Gastroesophageal sphincter (tissue), 4 donors: ENCODE results near the gene CDK8. TPM values are rescaled to one million over a fixed set of nuclear protein-coding genes. Genes with fewer than 3 reads are reported as not detected.
A peak's percentile ranks its signal among the peaks of the same experiment; 100 is the strongest.

Experiments
- ATAC-seq: fragments of 150-250 bp; one replicate; pipeline ENCODE4 v1.9.1; 2016; ENCODE audit warnings: mild to moderate bottlenecking, moderate library complexity
- H3K27ac ChIP-seq, 4 donors: fragments of 200-600 bp; sonication (generic) in 3 of 4; 1 replicate in 3 of 4; 2 replicates in 1 of 4; pipeline ENCODE4 v1.5.1; 2016 to 2019
- H3K27me3 ChIP-seq: fragments of 200-600 bp; sonication (generic); one replicate; pipeline ENCODE4 v1.5.1; 2019
- H3K36me3 ChIP-seq, 2 donors: fragments of 200-600 bp; sonication (generic); one replicate each; pipeline ENCODE4 v1.5.1; 2019; ENCODE audit warnings: control low read depth in 1 of 2
- H3K4me1 ChIP-seq, 3 donors: fragments of 200-600 bp; sonication (generic); 1 replicate in 2 of 3; 2 replicates in 1 of 3; pipeline ENCODE4 v1.5.1; 2016 to 2019; ENCODE audit warnings: control low read depth in 2 of 3
- H3K4me3 ChIP-seq, 2 donors: fragments of 200-600 bp; sonication (generic); one replicate each; pipeline ENCODE4 v1.5.1; 2019; ENCODE audit warnings: mild to moderate bottlenecking in 1 of 2, moderate library complexity in 1 of 2
- H3K9me3 ChIP-seq, 3 donors: fragments of 200-600 bp; sonication (generic); one replicate each; pipeline ENCODE4 v1.5.1; 2017 to 2019; ENCODE audit warnings: control low read depth in 2 of 3
- CTCF ChIP-seq, 4 experiments: fragments of 200-600 bp in 2 of 4; fragments of 450-650 bp in 2 of 4; sonication (generic) in 1 of 4; IDR thresholded peaks; one replicate each; pipeline ENCODE4 v1.5.1; 2017 to 2019; ENCODE audit warnings: antibody characterized with exemption in 4 of 4, mild to moderate bottlenecking in 2 of 4, moderate library complexity in 2 of 4
- EP300 ChIP-seq: sonication (generic); formaldehyde crosslinking; IDR thresholded peaks from one replicate; pipeline ENCODE4 v1.6.1; 2017; ENCODE audit warnings: antibody characterized with exemption, mild to moderate bottlenecking
- POLR2A ChIP-seq, 2 donors: fragments of 450-650 bp; IDR thresholded peaks; one replicate each; pipeline ENCODE4 v1.6.1; 2017; ENCODE audit warnings: antibody characterized with exemption in 2 of 2, mild to moderate bottlenecking in 2 of 2, moderate library complexity in 1 of 2
- POLR2AphosphoS5 ChIP-seq: sonication (generic); formaldehyde crosslinking; IDR thresholded peaks from one replicate; pipeline ENCODE4 v1.6.1; 2017; ENCODE audit warnings: antibody characterized with exemption
- WGBS, 2 donors: methylation state at CpG; one replicate each; pipeline ENCODE4 v1.1.5; 2018; ENCODE audit warnings: low coverage in 1 of 2; 5-methylcytosine and 5-hydroxymethylcytosine counted together
- total RNA-seq, 4 donors: library from RNA; depleted of rRNA; stranded (reverse); fragments of >200 nt; gene quantifications; one replicate each; pipeline ENCODE4 v1.1.0, GENCODE V29; 2016

The CDK8 gene
- total RNA-seq, 4 donors from 2014 or later = 16.2 to 25.5 (median 23.3) TPM

- Histone ChIP-seq H3K36me3 (no peaks in the 10 kb centered on the region), H3K9me3 (no peaks in the 10 kb centered on the region), H3K4me1 (peaks cover 3 to 44% (median 5%) of the 10 kb centered on the region in 3 donors), H3K4me3 (no peak overlapping the region), H3K27me3 (no peaks in the 10 kb centered on the region), H3K27ac (no peak overlapping the region)
- ATAC-seq = no peak
- TF ChIP-seq POLR2AphosphoS5 (no peak), POLR2A (IDR thresholded peaks at IDR 0.05) (no peak), EP300 (no peak), CTCF (IDR thresholded peaks at IDR 0.05) (no peak)
- 100% methylated on average over 1 of the region's 2 CpGs for WGBS, 2 donors
These were observed 69.2 kb downstream of the CDK8 start for GRCh38 chr13:26323127-26323526.

- no peak for ATAC-seq
- H3K9me3 ChIP-seq = no peaks in the 10 kb centered on the region
- no peak overlapping the region for H3K27ac ChIP-seq
- no peak for TF ChIP-seq POLR2AphosphoS5
- no peak overlapping the region for H3K4me3 ChIP-seq
- H3K4me1 ChIP-seq = peaks cover 3 to 44% (median 5%) of the 10 kb centered on the region in 3 donors
- no peaks in the 10 kb centered on the region for H3K27me3 ChIP-seq
- no peaks in the 10 kb centered on the region for H3K36me3 ChIP-seq
- 100% methylated on average over 1 of the region's 1 CpG for WGBS, 2 donors
These were observed 69.8 kb downstream of the CDK8 start for GRCh38 chr13:26323764-26324163.

- peaks cover 3 to 44% (median 5%) of the 10 kb centered on the region in 3 donors for H3K4me1 ChIP-seq
- no peak overlapping the region for H3K4me3 ChIP-seq
- no peak for TF ChIP-seq POLR2A (IDR thresholded peaks at IDR 0.05)
- TF ChIP-seq EP300 = no peak
- no peak for TF ChIP-seq POLR2AphosphoS5
- TF ChIP-seq CTCF (IDR thresholded peaks at IDR 0.05) = no peak
- WGBS, 2 donors = 38 to 52% methylated on average over 3 of the region's 3 CpGs
- no peak for ATAC-seq
- no peaks in the 10 kb centered on the region for H3K9me3 ChIP-seq
- no peaks in the 10 kb centered on the region for H3K36me3 ChIP-seq
- no peaks in the 10 kb centered on the region for H3K27me3 ChIP-seq
- no peak overlapping the region for H3K27ac ChIP-seq
These were observed 70.4 kb downstream of the CDK8 start for GRCh38 chr13:26324294-26324693.

- Histone ChIP-seq H3K27ac (no peak overlapping the region), H3K9me3 (no peaks in the 10 kb centered on the region), H3K36me3 (no peaks in the 10 kb centered on the region), H3K4me3 (no peak overlapping the region), H3K27me3 (no peaks in the 10 kb centered on the region), H3K4me1 (peaks cover 3 to 44% (median 5%) of the 10 kb centered on the region in 3 donors)
- ATAC-seq = no peak
- TF ChIP-seq EP300 = no peak
- peak; percentile 40 for TF ChIP-seq POLR2AphosphoS5
These were observed 70.9 kb downstream of the CDK8 start for GRCh38 chr13:26324867-26325266.

- peaks cover 3 to 44% (median 5%) of the 10 kb centered on the region in 3 donors for H3K4me1 ChIP-seq
- 14 to 61% methylated on average over 1 of the region's 1 CpG for WGBS, 2 donors
- no peak overlapping the region for H3K4me3 ChIP-seq
- H3K27ac ChIP-seq = no peak overlapping the region
- ATAC-seq = no peak
- no peaks in the 10 kb centered on the region for H3K36me3 ChIP-seq
- no peaks in the 10 kb centered on the region for H3K27me3 ChIP-seq
- H3K9me3 ChIP-seq = no peaks in the 10 kb centered on the region
- no peak for TF ChIP-seq EP300
- no peak for TF ChIP-seq CTCF (IDR thresholded peaks at IDR 0.05)
- no peak for TF ChIP-seq POLR2AphosphoS5
- TF ChIP-seq POLR2A (IDR thresholded peaks at IDR 0.05) = no peak
These were observed 71.9 kb downstream of the CDK8 start for GRCh38 chr13:26325876-26326275.

GRCh38 chr13:26326562-26326961 is 72.6 kb downstream of the CDK8 start:
- Histone ChIP-seq H3K27me3 (no peaks in the 10 kb centered on the region), H3K4me1 (peaks cover 3 to 44% (median 5%) of the 10 kb centered on the region in 3 donors), H3K4me3 (no peak overlapping the region), H3K9me3 (no peaks in the 10 kb centered on the region), H3K36me3 (no peaks in the 10 kb centered on the region), H3K27ac (no peak overlapping the region)
- no peak for TF ChIP-seq EP300
- no peak for TF ChIP-seq POLR2AphosphoS5
- TF ChIP-seq POLR2A (IDR thresholded peaks at IDR 0.05) = no peak
- TF ChIP-seq CTCF (IDR thresholded peaks at IDR 0.05) = no peak
- 29 to 54% methylated on average over 1 to 2 of the region's 2 CpGs for WGBS, 2 donors
- no peak for ATAC-seq
